GM12872 (cell line): Measurements from ENCODE around the gene PHTF2.

ENCODE experiments used
- CTCF ChIP-seq: IDR thresholded peaks from 3 replicates; pipeline ENCODE4 v1.5.1; 2011; ENCODE audit warnings: low read depth, mild to moderate bottlenecking, low read length, moderate library complexity; ENCODE audit not compliant: insufficient read depth

The PHTF2 gene

GRCh38 chr7:77822269-77822668 is 23.7 kb downstream of the PHTF2 start:
- TF ChIP-seq CTCF: no peak

GRCh38 chr7:77823787-77824186 is 25.2 kb downstream of the PHTF2 start:
- TF ChIP-seq CTCF: no peak

- no peak for TF ChIP-seq CTCF
These were observed 26.1 kb downstream of the PHTF2 start for GRCh38 chr7:77824636-77825035.

GRCh38 chr7:77825131-77825530 is 26.6 kb downstream of the PHTF2 start:
- TF ChIP-seq CTCF: no peak

GRCh38 chr7:77826300-77826699 is 27.7 kb downstream of the PHTF2 start:
- no peak for TF ChIP-seq CTCF

- TF ChIP-seq CTCF: no peak
These were observed 29.4 kb downstream of the PHTF2 start for GRCh38 chr7:77827999-77828398.

- TF ChIP-seq CTCF: no peak
These were observed 32.2 kb downstream of the PHTF2 start for GRCh38 chr7:77830649-77831355.
